Pancreas (tissue), 10 donors: ENCODE data around the gene CFAP20. TPM values are rescaled to one million over a fixed set of nuclear protein-coding genes. Genes with fewer than 3 reads are reported as not detected.

ENCODE experiments used
- ATAC-seq, 4 donors: fragments of 200-7000 bp; cut with Tn5 transposase; one replicate each; pipeline versions ENCODE4 v1.8.0 to v1.9.1; 2020; ENCODE audit warnings: mild to moderate bottlenecking in 4 of 4, moderate library complexity in 4 of 4
- DNase-seq, 6 donors: peaks; one replicate each; pipeline ENCODE4 v3.0.0-alpha.2; 2020
- FAIRE-seq: peaks from 2 replicates; lab custom pipeline; 2012; peaks lifted over from hg19 to GRCh38; lab: Jason Lieb, UNC
- H3K27ac ChIP-seq, 4 donors: fragments of 200-600 bp; sonication (generic); 1 replicate in 3 of 4; 2 replicates in 1 of 4; pipeline versions ENCODE4 v1.5.0 to v1.8.0; 2020
- H3K27me3 ChIP-seq, 4 donors: fragments of 200-600 bp; one replicate each; pipeline ENCODE4 v1.8.0; 2021
- H3K36me3 ChIP-seq, 3 donors: fragments of 200-600 bp; sonication (generic) in 1 of 3; one replicate each; pipeline versions ENCODE4 v1.5.0 to v1.8.0; 2020 to 2021
- H3K4me1 ChIP-seq, 3 donors: fragments of 200-600 bp; one replicate each; pipeline ENCODE4 v1.8.0; 2021
- H3K4me3 ChIP-seq, 4 donors: fragments of 200-600 bp; sonication (generic) in 2 of 4; one replicate each; pipeline versions ENCODE4 v1.5.0 to v1.8.0; 2020 to 2021
- H3K9me3 ChIP-seq, 4 donors: fragments of 200-600 bp; one replicate each; pipeline ENCODE4 v1.8.0; 2021
- CTCF ChIP-seq, 4 donors: fragments of 200-600 bp; sonication (generic) in 3 of 4; IDR thresholded peaks; one replicate each; pipeline versions ENCODE4 v1.5.0 to v1.8.0; 2021; ENCODE audit warnings: antibody characterized with exemption in 4 of 4
- WGBS, 2 donors: extraction: QIAGEN DNeasy Blood & Tissue Kit; methylation state at CpG; one replicate each; pipeline ENCODE4 v1.1.7; 2013; 5-methylcytosine and 5-hydroxymethylcytosine counted together
- intact Hi-C, 3 donors: fragments of 100-400 bp; cut with DNase I; formaldehyde crosslinking; loops; one replicate each; pipeline versions ENCODE4 v1.11.1 to v1.14.2; 2022
- polyA plus RNA-seq, 2 donors: library from polyadenylated mRNA; stranded (reverse); fragments of 200-250 nt; gene quantifications; one replicate each; pipeline ENCODE4 v1.2.3, GENCODE V29; 2013
- total RNA-seq, 6 donors: library from RNA; stranded (reverse); fragmentation: NEBNext Ultra II Directional in 4 of 6; extraction: Animal tissue kit (Norgen Biotek cat#: 25700) in 4 of 6; gene quantifications; one replicate each; pipeline versions ENCODE4 v1.2.1 to v1.2.4, GENCODE V29; 2021 to 2023
- donor health status: healthy with polysubstance abuse.
- donor health status: DM: no; HTN: no; CAD: no; lungs with moderate emphysema.
- donor health status: DM: no; HTN: no; CAD: no.
- donor health status: control.
- donor health status: control.
- donor health status: Bipolar disorder and iron deficiency.
- donor health status: DM: yes; HTN: yes; CAD: no.
- donor health status: DM: no; HTN: no; CAD: no.
- donor health status: DM: no; HTN: no; CAD: no.
- donor health status: DM: yes; HTN: yes; CAD: no.

Gene CFAP20
- total RNA-seq (10 to 100 TPM in 1 of 6 donors, 1 to 10 TPM in 5; 5.7 to 10.6 (median 8.3) TPM), polyA plus RNA-seq (10 to 100 TPM in 1 of 2 donors, 1 to 10 TPM in 1; 5.2 to 23.2 TPM)

DNA sequence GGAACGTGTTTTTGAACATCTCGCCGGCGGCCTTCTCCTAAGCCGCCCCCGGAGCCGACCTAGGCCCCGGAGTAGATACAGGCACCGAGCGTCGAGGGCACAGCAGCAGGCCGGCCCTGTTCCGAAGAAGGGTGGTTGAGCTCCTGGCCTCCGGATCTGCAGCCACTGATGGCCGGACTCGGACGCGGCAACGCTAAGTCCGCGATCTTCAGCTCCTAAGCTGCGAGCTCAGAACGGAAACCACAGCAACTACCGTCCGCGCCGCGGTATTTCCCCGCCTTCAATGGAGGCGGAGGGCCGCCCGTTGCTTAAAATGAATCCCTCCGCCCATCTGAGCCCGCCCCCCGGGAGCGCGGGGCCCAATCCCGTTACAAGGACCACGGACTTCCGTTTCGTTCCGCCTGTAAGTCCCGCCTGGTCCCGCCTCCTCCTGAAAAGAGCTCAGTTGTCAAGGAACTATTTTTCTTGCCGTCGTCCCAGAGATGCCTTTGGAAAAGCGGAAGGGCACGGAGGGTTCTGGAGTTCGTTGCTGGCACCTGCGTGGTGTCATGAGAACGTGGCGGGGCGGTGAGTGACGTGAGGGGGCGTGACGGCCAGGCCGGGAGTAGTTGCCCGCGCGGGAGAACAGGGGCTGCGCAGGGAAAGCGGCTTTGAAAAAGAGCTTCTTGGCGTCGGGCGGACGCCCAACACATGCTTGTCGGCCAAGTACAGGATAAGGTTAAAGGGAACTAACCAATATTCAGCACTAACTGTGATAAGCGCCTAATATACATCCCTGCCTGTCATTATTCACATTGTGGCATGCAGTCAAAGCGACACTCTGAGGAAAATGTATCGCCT is at the start of gene CFAP20:
Gene CFAP20 (minus strand): TSS at position 285 of the 840 bp plus-strand sequence. CDS start 266 bp downstream, at position 19.
- no peaks in the 10 kb centered on the region for H3K36me3 ChIP-seq
- H3K27ac ChIP-seq: peak within 1 kb of the TSS; percentile 75 to 85 (median 80)
- peak within 1 kb of the TSS; percentile 45 to 87 (median 66) for H3K4me3 ChIP-seq
- intact Hi-C loops: loop anchor here in 1 of 3 donors (10.0 kb wide), 1 partner anchor 105 kb away; the partner anchor contains the start of gene MMP15
- H3K4me1 ChIP-seq: peaks cover 23 to 24% (median 23%) of the 10 kb centered on the region in 3 donors
- H3K9me3 ChIP-seq: no peaks in the 10 kb centered on the region
- no peak for TF ChIP-seq CTCF (IDR thresholded peaks at IDR 0.05)
- 0 to 1% methylated on average over 69 to 70 of the region's 70 CpGs for WGBS, 2 donors
- no peaks in the 10 kb centered on the region for H3K27me3 ChIP-seq
- DNase-seq: peak; percentile 97 to 99 (median 99)
- FAIRE-seq: peak; percentile 82
- ATAC-seq: peak; percentile 94 to 97 (median 95)

DNA sequence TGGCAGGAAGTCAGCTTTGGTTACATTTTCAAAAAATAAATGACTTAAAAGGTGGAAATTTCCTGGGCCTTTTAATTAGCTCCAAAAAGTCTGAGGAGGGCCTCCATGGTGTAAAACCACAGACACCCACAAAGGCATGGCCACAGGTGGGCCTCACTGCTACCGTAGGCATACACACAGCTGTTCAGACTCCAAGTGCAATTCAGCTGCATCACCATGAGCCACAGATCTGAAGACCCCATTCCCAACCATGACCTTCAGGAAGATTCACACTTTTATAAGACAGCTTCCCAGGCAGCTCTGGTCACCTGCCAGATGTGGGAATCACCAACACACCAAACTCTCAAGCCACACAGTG is 48.2 kb upstream of the CFAP20 start:
- Histone ChIP-seq H3K36me3 (peaks cover 0 to 16% (median 0%) of the 10 kb centered on the region in 3 donors), H3K27me3 (no peaks in the 10 kb centered on the region), H3K4me1 (no peaks in the 10 kb centered on the region), H3K9me3 (no peaks in the 10 kb centered on the region), H3K27ac (no peak overlapping the region), H3K4me3 (no peak overlapping the region)
- no peak for DNase-seq
- intact Hi-C loops: no loop called here
- no peak for TF ChIP-seq CTCF (IDR thresholded peaks at IDR 0.05)
- 93 to 100% methylated on average over 1 of the region's 1 CpG for WGBS, 2 donors
- ATAC-seq: no peak
- FAIRE-seq: no peak

DNA sequence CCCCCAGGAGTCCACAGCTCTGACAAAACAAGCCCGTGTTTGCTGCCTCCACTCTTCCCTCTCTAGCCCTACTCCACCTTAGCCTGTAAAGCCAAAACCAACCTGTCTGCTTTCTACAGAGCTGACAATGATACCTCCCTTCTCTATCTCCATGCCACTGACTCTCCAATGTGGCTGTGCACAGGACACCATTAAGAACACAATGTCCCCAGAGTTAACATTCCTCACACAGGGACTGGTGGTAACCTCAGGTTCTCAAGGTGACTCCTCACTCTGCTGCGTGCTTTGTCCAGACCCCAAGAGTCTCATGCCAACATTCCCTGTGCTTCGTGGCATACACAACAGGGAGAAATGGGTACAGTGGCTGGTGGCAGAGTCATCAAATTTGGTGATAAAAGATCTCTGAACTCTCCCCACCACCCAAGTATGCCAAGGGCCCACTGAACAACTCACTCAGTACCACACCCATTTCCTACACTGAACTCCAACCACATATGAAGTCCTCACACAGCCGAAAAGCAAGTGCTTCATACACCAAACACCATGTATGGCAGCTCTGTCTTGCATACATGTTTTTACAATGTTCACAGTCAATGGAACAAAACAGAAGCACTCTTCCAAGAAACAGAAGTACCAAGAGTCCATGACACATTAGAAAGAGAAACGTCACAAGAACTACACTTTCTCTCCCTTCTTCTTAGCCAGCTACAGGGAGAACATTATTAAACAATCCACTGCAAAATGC is 47.6 kb upstream of the CFAP20 start:
- ATAC-seq (no peak), DNase-seq (no peak), FAIRE-seq (no peak)
- Histone ChIP-seq H3K4me1 (no peaks in the 10 kb centered on the region), H3K27ac (no peak overlapping the region), H3K27me3 (no peaks in the 10 kb centered on the region), H3K4me3 (no peak overlapping the region), H3K9me3 (no peaks in the 10 kb centered on the region), H3K36me3 (peaks cover 0 to 16% (median 0%) of the 10 kb centered on the region in 3 donors)
- TF ChIP-seq CTCF (IDR thresholded peaks at IDR 0.05): no peak
- intact Hi-C loops: no loop called here
- 89 to 95% methylated on average over 5 of the region's 5 CpGs for WGBS, 2 donors

GRCh38 chr16:58170223-58170622 is 41.0 kb upstream of the CFAP20 start:
- peaks cover 4 to 50% (median 7%) of the 10 kb centered on the region in 3 donors for H3K36me3 ChIP-seq
- 98 to 100% methylated on average over 2 of the region's 2 CpGs for WGBS, 2 donors
- no peak for FAIRE-seq
- H3K27me3 ChIP-seq: no peaks in the 10 kb centered on the region
- DNase-seq: no peak
- no peak overlapping the region for H3K4me3 ChIP-seq
- ATAC-seq: no peak
- no peaks in the 10 kb centered on the region for H3K4me1 ChIP-seq
- no peaks in the 10 kb centered on the region for H3K9me3 ChIP-seq
- intact Hi-C loops: no loop called here
- no peak overlapping the region for H3K27ac ChIP-seq
- TF ChIP-seq CTCF (IDR thresholded peaks at IDR 0.05): no peak
